HG03159 (cell line): Measurements from ENCODE around the gene RYR1.
"Not testable (repeated sequence)": the region's sequence is repeated elsewhere in the genome, so short reads cannot be mapped to it uniquely, and the experiment has no call there.

ENCODE experiments used
- ATAC-seq: cut with Tn5 transposase; IDR thresholded peaks from one replicate; pipeline ENCODE4 v1.9.1; 2021; ENCODE audit warnings: mild to moderate bottlenecking, moderate library complexity; ENCODE audit not compliant: unreplicated experiment

Gene RYR1

DNA sequence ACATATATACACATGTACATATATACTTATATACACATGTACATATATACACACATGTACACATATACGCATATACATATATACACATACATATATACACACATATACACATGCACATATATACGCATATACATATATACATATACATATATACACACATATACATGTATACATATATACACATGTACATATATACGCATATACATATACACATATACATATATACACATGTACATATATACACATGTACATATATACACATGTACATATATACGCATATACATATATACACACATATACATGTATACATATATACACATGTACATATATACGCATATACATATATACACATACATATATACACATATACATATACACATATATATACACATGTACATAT lies 169.4 kb downstream of the RYR1 start:
- not testable (repeated sequence) for ATAC-seq

DNA sequence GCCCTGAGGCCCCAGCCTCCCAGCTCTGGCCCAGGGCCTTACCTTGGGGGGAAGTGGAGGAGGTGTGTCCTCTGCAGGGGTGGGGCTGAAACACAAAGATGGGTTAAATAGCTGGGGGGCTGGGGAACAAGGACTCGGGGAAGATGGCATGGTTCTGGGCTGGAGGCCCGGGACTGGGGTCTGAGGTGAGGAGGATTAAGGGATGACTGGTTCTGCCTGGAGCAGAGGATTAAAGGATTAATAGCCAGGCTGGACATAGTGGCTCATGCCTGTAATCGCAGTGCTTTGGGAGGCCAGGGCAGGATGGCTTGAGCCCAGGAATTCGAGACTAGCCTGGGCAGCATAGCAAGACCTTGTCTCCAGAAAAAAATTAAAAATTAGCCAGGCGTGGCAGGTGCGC lies 172.6 kb downstream of the RYR1 start:
- ATAC-seq = no peak

DNA sequence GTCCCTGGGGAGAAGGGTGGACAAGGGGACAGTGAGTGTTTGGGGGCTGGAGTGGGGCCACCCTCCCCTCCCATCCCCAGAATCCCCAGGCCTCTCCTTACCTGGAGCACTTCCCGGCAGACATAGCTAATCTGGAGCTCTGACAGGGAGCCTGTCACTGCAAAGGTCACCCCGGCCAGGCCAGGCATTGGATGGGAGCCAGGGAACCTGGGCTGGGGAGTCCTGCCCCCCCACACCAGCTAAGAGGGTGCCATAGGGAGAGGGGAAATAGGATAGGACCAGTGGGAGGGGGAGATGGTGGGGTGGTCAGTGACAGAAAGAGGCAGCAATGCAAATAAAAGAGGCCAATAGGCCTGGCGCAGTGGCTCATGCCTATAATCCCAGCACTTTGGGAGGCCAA lies 180.8 kb downstream of the RYR1 start:
- no peak for ATAC-seq

DNA sequence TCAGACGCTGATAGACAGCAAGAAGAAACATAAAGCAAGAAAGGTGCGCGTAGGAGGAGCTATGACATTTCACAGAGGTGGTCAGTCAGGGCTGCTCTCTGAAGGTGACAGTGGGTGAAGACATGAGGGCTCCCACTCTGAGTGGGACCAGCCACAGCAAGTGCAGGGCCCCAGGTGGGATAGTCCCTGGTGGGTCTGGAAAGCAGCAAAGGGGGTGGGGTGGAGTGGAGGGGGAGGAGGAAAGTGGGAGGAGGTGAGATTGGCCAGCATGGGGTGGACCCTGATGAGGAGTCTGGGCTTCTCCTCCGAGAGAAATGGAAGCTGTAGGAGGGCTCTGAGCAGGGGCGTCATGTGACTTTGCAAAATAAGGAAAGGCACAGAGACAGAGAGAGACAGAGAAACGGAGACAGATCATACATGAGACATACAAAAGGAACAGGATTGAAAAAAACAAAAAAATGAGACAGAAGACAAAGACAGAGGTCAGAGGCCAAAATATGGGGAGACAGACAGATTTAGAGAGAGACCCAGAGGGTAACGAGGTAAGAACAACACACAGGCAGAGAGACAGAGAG lies 181.6 kb downstream of the RYR1 start:
- ATAC-seq = no peak

DNA sequence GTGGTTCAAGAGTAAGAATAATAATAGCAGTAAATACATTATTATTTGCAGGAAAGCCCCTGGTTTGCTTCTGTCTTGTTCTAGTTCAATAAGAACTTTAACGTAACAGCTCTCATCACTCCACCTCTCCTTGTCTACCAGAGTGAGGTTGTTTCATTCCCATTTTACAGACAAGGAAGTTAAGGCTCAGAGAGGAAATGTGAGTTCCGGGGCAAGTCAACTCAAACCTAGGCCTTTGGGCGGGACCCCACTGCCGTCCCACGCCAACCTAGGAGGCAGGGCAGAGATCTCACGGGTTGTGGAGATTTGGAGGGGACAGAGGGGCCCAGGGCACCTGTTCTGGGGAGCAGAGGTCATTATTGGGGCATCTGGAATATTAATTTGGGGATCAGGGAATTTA lies 182.8 kb downstream of the RYR1 start:
- no peak for ATAC-seq

DNA sequence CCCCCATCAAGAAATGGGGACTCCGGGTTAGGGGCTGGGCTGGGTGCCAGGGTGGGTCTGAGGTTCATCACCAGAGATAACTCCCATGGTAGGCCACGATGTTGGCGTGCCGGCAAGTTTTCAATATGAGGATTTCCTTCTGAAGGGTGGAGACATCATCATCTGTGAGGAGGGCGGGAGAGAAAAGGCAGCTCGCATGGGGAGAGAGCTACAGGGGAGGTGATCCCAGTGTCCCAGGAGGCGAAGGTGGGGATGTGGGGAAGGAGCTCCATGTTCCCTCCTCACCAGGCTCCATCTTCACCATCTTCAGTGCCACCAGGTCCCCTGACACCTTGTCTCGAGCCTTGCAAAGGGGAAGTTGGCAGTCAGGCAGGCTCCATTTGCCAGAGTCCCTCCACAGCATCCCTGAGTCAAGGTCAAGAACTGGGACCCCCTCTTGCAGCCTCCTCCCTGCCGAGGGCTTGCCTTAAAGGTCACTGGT lies 183.8 kb downstream of the RYR1 start:
- peak; percentile 1 for ATAC-seq

DNA sequence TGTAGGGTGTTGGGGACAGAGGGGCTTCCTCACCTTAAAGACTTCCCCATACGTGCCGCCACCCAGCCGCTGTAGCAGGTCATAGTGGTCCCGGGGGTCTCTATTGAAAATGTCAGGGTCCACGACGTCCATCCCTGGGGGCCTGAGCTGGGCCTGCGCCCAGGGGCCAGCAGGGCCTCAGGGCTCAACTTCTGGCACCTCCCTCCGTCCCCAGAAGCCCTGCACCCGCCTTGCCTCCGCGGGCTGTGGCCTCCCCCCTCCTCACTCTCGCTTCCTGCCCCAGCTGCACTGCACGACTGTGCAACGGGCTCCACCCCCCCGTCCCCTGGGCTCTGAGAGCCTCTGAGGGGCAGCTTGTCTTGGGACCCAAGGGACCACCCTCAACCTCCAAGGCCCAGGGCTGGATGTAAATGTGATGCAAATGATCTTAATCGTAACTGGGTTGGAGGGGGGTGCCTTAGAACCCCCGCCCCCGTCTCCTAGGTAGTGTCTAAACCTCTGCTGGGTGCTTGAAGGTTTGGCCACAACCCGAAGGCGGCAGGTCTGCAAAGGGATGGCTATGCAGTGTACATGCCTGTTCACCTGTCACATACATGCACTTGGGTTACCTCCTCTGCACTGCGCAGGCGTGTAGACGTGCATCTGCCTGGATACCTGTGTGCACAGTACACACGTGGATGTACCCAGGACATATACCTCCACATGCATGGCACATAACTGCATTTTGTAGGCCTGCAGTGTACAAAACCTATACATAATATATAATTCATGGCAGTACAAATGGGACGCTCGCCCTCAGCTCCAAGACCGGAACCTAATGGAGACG lies 184.5 kb downstream of the RYR1 start, which contains the start of gene MAP4K1:
MAP4K1 (minus strand) TSS at position 190 of the 826 bp plus-strand sequence; CDS start at position 132, 58 bp downstream.
- peak; percentile 58 for ATAC-seq

DNA sequence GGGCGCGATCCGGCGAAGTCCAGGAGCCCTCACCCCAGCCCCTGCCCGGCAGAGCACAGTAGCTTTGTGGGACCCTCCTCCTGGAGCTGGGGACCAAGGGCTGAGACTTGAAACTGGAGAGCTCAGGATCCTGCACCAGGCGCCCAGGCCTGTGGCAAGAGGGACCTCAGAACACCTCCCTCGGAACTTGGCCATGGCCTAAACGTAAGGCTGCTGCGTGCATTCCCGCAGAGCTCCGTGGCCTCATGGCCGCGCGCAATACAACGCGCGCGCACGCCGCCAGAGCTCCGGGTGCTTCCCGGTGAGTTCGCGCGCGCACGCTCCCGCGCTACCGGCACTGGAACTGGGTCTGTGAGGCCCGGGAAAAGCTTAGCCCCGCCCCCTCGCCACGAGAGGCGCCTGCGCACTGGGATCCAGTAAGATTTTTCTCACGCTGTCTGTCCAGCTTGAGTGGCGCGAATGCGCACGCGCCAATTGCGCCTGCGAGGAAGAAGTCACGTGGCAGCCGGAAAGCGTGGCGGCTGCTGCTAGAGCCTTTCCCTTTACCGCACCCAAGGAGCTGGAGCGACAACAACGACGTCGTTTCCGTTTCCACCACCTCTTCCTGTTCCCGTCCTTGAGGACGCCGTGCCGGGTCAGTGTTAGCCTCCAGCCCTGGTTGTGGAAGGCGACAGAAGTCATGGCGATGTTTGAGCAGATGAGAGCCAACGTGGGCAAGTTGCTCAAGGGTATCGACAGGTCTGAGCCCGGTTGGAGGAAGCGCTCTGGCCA lies 185.3 kb downstream of the RYR1 start, which contains the start of gene EIF3K:
EIF3K (plus strand) TSS at position 599 of the 771 bp plus-strand sequence; CDS start at position 680, 81 bp downstream.
- peak; percentile 39 for ATAC-seq

DNA sequence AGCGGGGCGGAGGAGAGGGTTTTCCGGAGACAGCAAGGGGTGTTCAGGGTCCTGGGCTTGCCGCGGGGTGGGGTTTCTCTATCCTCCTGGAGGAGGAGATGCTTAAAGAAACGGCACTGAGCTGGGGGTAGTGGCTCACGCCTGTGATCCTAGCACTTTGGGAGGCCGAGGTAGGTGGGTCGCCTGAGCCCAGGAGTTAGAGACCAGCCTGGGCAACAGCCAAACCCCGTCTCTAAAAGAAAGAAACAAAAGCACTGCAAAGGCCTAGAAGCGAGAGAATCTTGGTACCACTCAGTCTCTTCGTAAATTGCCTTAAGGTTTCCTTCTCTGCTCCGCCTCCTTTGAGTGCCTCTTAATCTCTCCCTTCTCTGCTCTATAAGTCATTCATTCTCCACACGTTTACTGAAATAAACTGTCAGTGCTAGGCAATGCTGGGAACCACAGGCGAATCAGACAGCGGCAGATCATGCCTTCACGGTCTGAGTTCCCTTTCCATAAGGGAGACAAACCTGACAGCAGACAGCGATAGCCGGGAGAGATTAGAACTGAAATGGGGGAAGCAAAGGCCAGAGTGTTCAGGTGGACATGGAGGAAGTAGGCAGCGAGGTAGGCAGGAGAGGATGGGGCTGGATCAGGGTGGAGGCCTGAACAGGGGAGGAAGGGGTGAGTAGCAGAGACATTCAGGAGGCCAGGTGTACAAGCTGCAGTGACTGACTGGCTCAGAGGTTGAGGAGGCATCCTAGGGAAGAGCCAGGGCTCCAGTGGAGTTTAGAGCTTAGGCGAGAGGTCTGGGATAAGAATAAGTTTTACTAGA lies 186.1 kb downstream of the RYR1 start:
- no peak for ATAC-seq

DNA sequence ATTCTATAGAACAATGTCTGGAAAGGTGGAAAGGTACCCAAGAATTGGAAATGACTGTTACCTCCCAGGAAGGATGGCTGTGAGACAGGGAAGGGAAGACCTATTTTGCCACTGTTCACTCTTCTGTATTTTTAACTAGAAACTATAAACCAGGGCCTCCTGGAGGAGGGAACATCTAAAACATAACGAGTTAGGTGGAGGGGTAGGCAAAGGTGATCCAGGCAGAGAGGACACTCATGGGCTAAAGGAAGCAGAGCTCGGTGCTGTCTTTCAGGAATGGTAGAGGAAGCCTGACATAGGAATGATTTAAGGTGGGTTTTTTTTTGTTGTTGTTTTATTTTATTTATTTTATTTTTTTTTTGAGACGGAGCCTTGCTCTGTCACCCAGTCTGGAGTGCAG lies 191.3 kb downstream of the RYR1 start:
- no peak for ATAC-seq

DNA sequence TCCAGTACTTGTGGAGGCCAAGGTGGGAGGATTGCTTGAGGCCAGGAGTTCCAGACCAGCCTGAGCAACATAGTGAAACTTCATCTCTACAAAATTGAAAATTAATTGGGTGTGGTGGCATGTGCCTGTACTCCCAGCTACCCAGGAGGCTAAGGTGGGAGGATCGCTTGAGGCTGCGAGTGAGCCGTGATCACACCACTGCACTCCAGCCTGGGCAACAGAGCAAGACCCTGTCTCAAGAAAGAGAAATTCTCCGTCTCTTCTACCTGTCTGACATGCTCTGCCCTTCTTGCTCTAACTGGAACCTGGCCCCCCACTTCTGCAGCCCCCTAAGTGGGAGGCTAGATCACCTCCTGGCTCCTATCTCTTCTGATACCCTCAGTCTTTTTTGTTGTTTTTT lies 192.9 kb downstream of the RYR1 start:
- no peak for ATAC-seq

DNA sequence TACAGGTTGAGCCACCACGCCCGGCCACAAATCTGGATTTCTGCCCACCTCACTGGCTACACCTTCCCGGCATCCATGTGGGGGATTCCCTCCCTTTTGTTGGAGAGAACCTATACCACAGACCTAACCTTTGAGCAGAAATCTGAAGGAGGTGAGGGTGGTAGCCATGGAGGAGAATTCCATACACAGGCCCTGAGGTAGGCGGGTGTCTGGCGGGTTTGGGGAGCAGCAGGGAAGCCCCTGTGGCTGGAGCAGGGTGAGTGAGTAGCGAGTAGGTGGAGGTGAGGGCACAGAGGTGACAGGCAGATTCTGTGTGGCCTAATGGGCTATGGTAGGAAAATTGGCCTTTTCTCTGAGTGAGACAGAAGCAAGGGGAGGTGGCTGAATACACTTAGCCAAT lies 196.1 kb downstream of the RYR1 start:
- ATAC-seq = no peak

DNA sequence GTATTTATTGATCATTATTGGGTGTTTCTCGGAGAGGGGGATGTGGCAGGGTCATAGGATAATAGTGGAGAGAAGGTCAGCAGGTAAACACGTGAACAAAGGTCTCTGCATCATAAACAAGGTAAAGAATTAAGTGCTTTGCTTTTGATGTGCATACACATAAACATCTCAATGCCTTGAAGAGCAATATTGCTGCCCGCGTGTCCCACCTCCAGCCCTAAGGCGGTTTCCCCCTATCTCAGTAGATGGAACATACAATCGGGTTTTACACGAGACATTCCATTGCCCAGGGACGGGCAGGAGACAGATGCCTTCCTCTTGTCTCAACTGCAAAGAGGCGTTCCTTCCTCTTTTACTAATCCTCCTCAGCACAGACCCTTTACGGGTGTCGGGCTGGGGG lies 197.8 kb downstream of the RYR1 start:
- ATAC-seq = not testable (repeated sequence)

DNA sequence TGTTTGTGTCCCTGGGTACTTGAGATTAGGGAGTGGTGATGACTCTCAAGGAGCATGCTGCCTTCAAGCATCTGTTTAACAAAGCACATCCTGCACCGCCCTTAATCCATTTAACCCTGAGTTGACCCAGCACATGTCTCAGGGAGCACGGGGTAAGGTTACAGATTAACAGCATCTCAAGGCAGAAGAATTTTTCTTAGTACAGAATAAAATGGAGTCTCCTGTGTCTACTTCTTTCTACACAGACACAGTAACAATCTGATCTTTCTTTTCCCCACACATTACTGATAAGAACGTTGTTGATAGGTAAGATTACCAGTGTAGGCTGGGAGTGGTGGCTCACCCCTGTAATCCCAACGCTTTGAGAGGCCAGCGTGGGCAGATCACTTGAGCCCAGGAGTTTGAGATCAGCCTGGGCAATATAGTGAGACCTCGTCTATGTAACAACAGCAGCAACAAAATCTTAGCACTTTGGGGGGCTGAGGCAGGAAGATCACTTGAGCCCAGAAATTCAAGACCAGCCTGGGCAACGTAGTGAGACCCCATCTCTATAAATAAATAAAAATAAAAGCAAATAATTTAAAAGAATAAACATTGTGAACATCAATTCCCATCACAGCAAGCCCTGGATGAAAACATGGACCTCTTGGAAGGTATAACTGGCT lies 198.5 kb downstream of the RYR1 start:
- ATAC-seq = not testable (repeated sequence)

DNA sequence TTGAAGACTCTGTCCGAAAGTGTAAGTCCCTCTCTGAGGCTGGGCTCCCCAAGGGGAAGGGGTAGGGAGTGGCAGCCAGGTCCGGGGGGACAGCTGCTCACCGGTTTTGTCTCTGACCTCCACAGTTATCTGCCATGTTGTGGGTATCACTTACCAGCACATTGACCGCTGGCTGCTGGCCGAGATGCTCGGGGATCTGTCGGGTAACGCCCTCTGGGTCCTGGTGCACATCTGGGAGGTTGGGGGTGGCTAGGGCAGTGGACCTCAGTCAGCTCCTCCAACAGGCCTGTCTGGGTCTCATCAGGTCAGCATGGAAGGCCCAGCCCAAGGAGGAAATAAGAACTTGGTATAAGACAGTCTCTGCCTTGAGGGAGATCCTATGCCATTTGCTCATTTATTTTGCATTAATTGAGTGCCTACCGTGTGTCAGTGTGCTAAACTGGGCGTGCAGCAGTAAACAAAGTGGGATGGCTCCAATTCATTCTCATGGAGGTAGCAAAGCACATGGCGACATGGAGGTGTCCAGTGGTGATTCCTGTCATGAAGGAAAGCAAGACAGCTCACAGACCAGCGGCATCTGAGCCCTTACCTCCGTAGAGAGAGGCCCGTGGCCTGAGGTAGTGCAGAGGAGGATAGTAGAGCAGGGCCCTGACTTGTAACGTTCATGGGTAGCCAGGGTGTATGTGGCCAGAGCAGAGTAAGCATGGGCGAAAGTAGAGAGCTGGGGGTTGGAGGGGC lies 199.2 kb downstream of the RYR1 start:
- no peak for ATAC-seq

DNA sequence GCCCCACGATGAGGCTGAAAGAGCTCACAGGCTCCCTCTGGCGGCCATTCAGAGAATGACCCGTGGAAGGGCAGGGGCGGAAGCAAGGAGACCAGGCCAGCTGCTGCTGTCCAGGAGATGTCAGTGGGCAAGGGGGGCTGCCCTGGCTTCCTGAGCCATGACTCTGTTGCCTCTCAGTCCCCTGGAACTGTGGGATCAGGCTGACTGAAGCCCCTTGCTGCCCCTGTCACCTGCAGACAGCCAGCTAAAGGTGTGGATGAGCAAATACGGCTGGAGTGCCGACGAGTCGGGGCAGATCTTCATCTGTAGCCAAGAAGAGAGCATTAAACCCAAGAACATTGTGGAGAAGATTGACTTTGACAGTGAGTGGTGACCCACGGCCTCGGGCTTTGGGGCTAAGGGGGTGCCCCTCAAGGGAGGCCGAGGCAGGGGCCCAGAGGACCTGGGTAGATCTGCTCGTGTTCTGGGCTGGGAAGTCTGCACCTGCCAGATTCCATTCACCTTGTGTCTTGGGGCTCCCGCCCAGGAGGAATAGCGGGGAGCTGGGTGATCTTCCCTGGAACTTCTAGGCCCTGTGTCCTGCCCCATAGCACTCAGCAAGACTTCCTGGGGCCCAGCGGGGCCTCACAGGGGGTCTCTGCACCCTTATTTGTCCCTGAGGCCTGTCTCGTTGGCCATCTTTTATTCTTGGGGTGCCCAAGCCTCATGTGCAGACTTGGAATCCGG lies 201.4 kb downstream of the RYR1 start:
- ATAC-seq = no peak

DNA sequence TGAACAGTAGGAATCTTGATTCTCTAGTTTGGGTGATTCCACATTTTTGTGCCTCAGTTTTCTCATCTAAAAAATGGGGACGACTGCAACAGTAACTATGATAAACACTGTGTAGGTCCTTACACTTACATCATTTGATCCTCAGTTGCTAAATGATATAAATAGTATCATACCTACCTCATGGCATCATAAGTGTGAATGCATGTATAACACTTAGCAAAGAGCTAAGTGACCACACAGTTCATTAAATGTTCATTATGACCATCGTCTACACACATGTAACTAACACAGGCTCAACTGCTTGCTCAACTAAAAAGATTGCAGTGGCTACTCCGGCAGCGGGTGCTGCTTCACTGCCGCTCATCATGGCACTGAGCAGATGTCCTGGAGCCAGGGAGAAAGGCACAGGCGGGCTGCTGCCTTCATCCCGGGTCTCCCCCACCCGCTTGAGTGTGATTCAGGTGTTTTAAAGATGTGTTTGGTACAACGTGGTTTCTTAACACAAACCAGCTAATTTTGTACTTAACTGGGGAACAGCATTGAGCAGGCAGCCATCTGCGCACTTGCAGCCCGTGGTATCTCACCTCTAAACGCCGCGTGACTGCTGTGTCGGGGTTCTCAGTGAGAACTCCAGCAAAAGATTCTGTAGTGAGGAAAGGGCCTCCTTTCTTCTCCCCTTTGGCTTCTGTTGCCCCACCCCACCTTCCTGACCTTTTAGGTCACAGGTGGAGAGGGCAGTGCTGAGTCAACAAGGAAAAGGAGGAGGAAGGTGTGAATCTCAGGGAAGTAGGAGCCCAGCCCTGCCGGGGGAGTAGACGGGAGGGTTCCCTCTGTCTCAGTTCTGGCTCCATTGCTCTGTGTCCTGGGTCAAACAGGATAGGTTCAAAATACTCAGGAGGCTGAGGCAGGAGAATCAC lies 202.2 kb downstream of the RYR1 start:
- ATAC-seq = no peak
